Measurements from ENCODE around the gene SELENOM.

Gene SELENOM

DNA sequence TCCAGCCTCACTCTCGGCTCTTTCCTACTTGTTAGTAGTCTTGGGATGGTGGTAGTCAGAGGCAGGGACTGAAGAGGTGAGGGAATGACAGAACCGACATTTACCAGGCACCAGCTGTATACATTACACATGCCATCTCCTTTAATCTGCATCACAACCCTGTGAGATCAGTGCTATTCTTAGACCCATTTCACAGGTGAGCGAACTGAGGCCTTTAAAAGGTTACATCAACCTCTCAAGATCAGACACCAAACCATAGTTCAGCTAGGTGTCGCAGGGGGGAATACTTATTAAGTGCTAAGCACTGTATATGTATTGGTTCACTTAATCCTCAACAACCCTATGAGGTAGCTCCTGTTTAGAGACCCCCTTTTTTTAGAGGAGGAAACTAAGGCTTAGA is 27.3 kb upstream of the SELENOM start:
- Histone ChIP-seq H2AFZ (ENCODE audit: low read length, unreplicated experiment) (no peak overlapping the region), H3K79me2 (ENCODE audit: control insufficient read depth, insufficient read depth, low read length, unreplicated experiment) (no peaks in the 10 kb centered on the region), H3K4me3 (ENCODE audit: low read depth, low read length) (no peak overlapping the region), H3K36me3 (ENCODE audit: insufficient read depth, low read length) (no peaks in the 10 kb centered on the region), H3K27me3 (ENCODE audit: insufficient read depth, low read length) (peaks cover 17% of the 10 kb centered on the region), H3K4me1 (ENCODE audit: control insufficient read depth, insufficient read depth, low read length, unreplicated experiment) (no peaks in the 10 kb centered on the region), H3K27ac (ENCODE audit: low read depth, low read length) (no peak overlapping the region)

- Histone ChIP-seq H3K4me3 (ENCODE audit: low read depth, low read length) (no peak overlapping the region), H3K27ac (ENCODE audit: low read depth, low read length) (no peak overlapping the region), H2AFZ (ENCODE audit: low read length, unreplicated experiment) (no peak overlapping the region), H3K27me3 (ENCODE audit: insufficient read depth, low read length) (peaks cover 9% of the 10 kb centered on the region), H3K79me2 (ENCODE audit: control insufficient read depth, insufficient read depth, low read length, unreplicated experiment) (no peaks in the 10 kb centered on the region), H3K36me3 (ENCODE audit: insufficient read depth, low read length) (no peaks in the 10 kb centered on the region), H3K4me1 (ENCODE audit: control insufficient read depth, insufficient read depth, low read length, unreplicated experiment) (no peaks in the 10 kb centered on the region)
These were observed 26.5 kb upstream of the SELENOM start for GRCh38 chr22:31133911-31134310.

GRCh38 chr22:31130873-31131272 is 23.5 kb upstream of the SELENOM start:
- Histone ChIP-seq H3K36me3 (ENCODE audit: insufficient read depth, low read length) (no peaks in the 10 kb centered on the region), H3K27ac (ENCODE audit: low read depth, low read length) (no peak overlapping the region), H3K79me2 (ENCODE audit: control insufficient read depth, insufficient read depth, low read length, unreplicated experiment) (no peaks in the 10 kb centered on the region), H3K27me3 (ENCODE audit: insufficient read depth, low read length) (no peaks in the 10 kb centered on the region), H3K4me3 (ENCODE audit: low read depth, low read length) (no peak overlapping the region), H3K4me1 (ENCODE audit: control insufficient read depth, insufficient read depth, low read length, unreplicated experiment) (no peaks in the 10 kb centered on the region), H2AFZ (ENCODE audit: low read length, unreplicated experiment) (no peak overlapping the region)

DNA sequence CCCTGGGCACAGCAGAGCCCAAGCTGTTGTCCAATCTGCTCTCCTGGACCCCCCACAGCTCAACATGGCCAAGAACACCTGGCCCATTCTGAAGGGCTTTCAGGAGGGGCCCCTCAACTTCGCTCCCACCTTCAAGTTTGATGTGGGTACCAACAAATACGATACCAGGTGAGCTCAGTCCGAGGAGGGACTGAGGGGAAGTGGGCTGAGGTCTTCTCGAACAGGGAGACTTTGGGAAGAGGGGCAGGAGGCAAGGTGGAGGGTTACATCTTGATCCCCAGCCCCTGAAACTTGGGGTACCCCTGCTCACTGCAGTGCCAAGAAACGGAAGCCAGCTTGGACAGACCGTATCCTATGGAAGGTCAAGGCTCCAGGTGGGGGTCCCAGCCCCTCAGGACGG is 20.8 kb upstream of the SELENOM start:
- Histone ChIP-seq H3K4me1 (ENCODE audit: control insufficient read depth, insufficient read depth, low read length, unreplicated experiment) (no peaks in the 10 kb centered on the region), H3K79me2 (ENCODE audit: control insufficient read depth, insufficient read depth, low read length, unreplicated experiment) (no peaks in the 10 kb centered on the region), H2AFZ (ENCODE audit: low read length, unreplicated experiment) (no peak overlapping the region), H3K27me3 (ENCODE audit: insufficient read depth, low read length) (no peaks in the 10 kb centered on the region), H3K36me3 (ENCODE audit: insufficient read depth, low read length) (no peaks in the 10 kb centered on the region), H3K27ac (ENCODE audit: low read depth, low read length) (no peak overlapping the region), H3K4me3 (ENCODE audit: low read depth, low read length) (no peak overlapping the region)

- H2AFZ ChIP-seq (ENCODE audit: low read length, unreplicated experiment): no peak overlapping the region
- H3K36me3 ChIP-seq (ENCODE audit: insufficient read depth, low read length): no peaks in the 10 kb centered on the region
- no peaks in the 10 kb centered on the region for H3K27me3 ChIP-seq (ENCODE audit: insufficient read depth, low read length)
- H3K79me2 ChIP-seq (ENCODE audit: control insufficient read depth, insufficient read depth, low read length, unreplicated experiment): no peaks in the 10 kb centered on the region
- no peak overlapping the region for H3K4me3 ChIP-seq (ENCODE audit: low read depth, low read length)
- no peak overlapping the region for H3K27ac ChIP-seq (ENCODE audit: low read depth, low read length)
- no peaks in the 10 kb centered on the region for H3K4me1 ChIP-seq (ENCODE audit: control insufficient read depth, insufficient read depth, low read length, unreplicated experiment)
These were observed 19.9 kb upstream of the SELENOM start for GRCh38 chr22:31127181-31127772.

DNA sequence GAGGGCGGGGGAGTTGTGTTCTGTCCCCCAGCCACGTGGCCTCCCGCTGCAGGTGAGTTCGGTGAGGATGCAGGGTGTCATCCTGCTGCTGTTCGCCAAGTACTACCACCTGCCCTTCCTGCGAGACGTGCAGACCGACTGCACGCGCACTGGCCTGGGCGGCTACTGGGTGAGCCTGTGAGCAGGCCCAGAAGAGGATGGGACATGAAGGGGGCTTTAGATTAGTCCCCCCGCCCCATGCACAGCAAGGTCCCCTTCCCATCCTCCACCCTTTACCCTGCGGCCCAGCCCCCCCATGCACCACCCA is 19.5 kb upstream of the SELENOM start:
- Histone ChIP-seq H3K27ac (ENCODE audit: low read depth, low read length) (no peak overlapping the region), H2AFZ (ENCODE audit: low read length, unreplicated experiment) (no peak overlapping the region), H3K4me3 (ENCODE audit: low read depth, low read length) (no peak overlapping the region), H3K27me3 (ENCODE audit: insufficient read depth, low read length) (no peaks in the 10 kb centered on the region), H3K4me1 (ENCODE audit: control insufficient read depth, insufficient read depth, low read length, unreplicated experiment) (no peaks in the 10 kb centered on the region), H3K36me3 (ENCODE audit: insufficient read depth, low read length) (no peaks in the 10 kb centered on the region), H3K79me2 (ENCODE audit: control insufficient read depth, insufficient read depth, low read length, unreplicated experiment) (no peaks in the 10 kb centered on the region)

DNA sequence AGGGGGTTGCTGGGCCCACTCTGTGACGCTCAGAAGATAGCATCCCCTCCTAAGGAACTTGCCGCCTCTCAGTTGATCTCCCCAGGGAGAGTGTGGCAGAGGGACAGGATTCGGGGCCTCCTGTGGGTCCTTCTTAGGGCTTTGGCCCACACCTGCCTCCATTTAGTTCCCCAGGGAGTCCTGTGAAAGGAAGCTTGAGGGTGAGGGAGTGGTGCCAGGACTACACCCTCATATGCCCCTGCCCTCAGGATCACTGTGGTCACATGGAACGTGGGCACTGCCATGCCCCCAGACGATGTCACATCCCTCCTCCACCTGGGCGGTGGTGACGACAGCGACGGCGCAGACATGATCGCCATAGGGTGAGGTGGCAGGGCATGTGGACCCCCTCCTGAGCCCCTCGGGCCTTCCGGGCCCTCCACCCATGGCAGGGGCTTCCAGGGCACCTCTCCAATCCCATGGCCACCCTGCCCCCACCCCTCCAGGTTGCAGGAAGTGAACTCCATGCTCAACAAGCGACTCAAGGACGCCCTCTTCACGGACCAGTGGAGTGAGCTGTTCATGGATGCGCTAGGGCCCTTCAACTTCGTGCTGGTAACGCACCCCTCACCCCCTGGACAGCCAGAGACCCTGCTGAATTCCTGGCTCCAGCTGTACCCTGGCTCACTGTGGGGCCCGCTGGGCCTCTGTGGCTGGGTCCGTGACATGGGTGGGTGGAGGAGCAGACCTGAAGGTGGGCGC is 18.9 kb upstream of the SELENOM start:
- Histone ChIP-seq H3K4me1 (ENCODE audit: control insufficient read depth, insufficient read depth, low read length, unreplicated experiment) (no peaks in the 10 kb centered on the region), H3K27ac (ENCODE audit: low read depth, low read length) (no peak overlapping the region), H3K79me2 (ENCODE audit: control insufficient read depth, insufficient read depth, low read length, unreplicated experiment) (no peaks in the 10 kb centered on the region), H2AFZ (ENCODE audit: low read length, unreplicated experiment) (no peak overlapping the region), H3K27me3 (ENCODE audit: insufficient read depth, low read length) (no peaks in the 10 kb centered on the region), H3K36me3 (ENCODE audit: insufficient read depth, low read length) (no peaks in the 10 kb centered on the region), H3K4me3 (ENCODE audit: low read depth, low read length) (no peak overlapping the region)

GRCh38 chr22:31125521-31126117 is 18.3 kb upstream of the SELENOM start:
- Histone ChIP-seq H3K4me1 (ENCODE audit: control insufficient read depth, insufficient read depth, low read length, unreplicated experiment) (no peaks in the 10 kb centered on the region), H3K79me2 (ENCODE audit: control insufficient read depth, insufficient read depth, low read length, unreplicated experiment) (no peaks in the 10 kb centered on the region), H2AFZ (ENCODE audit: low read length, unreplicated experiment) (no peak overlapping the region), H3K4me3 (ENCODE audit: low read depth, low read length) (no peak overlapping the region), H3K27ac (ENCODE audit: low read depth, low read length) (no peak overlapping the region), H3K27me3 (ENCODE audit: insufficient read depth, low read length) (no peaks in the 10 kb centered on the region), H3K36me3 (ENCODE audit: insufficient read depth, low read length) (no peaks in the 10 kb centered on the region)

DNA sequence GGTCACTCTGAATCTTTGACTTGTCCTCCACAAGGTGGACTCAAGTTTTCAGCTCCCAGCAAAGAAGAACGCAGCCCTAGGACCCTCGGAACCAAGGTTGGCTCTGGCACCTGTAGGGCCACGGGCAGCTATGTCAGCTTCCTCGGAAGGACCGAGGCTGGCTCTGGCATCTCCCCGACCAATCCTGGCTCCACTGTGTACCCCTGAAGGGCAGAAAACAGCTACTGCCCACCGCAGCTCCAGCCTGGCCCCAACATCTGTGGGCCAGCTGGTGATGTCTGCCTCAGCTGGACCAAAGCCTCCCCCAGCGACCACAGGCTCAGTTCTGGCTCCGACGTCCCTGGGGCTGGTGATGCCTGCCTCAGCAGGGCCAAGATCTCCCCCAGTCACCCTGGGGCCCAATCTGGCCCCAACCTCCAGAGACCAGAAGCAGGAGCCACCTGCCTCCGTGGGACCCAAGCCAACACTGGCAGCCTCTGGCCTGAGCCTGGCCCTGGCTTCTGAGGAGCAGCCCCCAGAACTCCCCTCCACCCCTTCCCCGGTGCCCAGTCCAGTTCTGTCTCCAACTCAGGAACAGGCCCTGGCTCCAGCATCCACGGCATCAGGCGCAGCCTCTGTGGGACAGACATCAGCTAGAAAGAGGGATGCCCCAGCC is 17.6 kb upstream of the SELENOM start:
- Histone ChIP-seq H2AFZ (ENCODE audit: low read length, unreplicated experiment) (no peak overlapping the region), H3K27me3 (ENCODE audit: insufficient read depth, low read length) (no peaks in the 10 kb centered on the region), H3K4me3 (ENCODE audit: low read depth, low read length) (no peak overlapping the region), H3K27ac (ENCODE audit: low read depth, low read length) (no peak overlapping the region), H3K36me3 (ENCODE audit: insufficient read depth, low read length) (no peaks in the 10 kb centered on the region), H3K79me2 (ENCODE audit: control insufficient read depth, insufficient read depth, low read length, unreplicated experiment) (no peaks in the 10 kb centered on the region), H3K4me1 (ENCODE audit: control insufficient read depth, insufficient read depth, low read length, unreplicated experiment) (no peaks in the 10 kb centered on the region)

DNA sequence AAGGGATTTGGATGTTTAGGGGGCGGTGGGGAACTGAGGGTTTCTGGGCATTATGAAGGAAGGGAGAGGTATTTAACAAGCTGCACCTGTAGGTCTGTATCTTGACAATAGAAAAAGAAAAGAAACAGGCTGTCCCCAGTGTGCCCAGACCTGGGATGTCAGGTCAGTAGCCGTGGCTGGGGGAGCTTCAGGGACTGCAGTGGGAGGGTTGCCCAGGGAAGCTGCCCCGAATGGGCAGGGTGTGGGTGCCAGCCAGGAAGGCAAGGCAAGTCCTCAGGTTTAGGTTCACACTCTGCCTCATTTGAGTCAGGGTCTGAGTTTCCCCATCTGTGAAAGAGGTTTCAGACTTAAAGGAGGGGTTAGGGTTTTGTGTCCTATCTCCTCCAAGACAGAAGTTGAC is 16.9 kb upstream of the SELENOM start:
- no peak overlapping the region for H3K4me3 ChIP-seq (ENCODE audit: low read depth, low read length)
- no peak overlapping the region for H2AFZ ChIP-seq (ENCODE audit: low read length, unreplicated experiment)
- no peaks in the 10 kb centered on the region for H3K27me3 ChIP-seq (ENCODE audit: insufficient read depth, low read length)
- no peaks in the 10 kb centered on the region for H3K79me2 ChIP-seq (ENCODE audit: control insufficient read depth, insufficient read depth, low read length, unreplicated experiment)
- no peaks in the 10 kb centered on the region for H3K36me3 ChIP-seq (ENCODE audit: insufficient read depth, low read length)
- no peak overlapping the region for H3K27ac ChIP-seq (ENCODE audit: low read depth, low read length)
- H3K4me1 ChIP-seq (ENCODE audit: control insufficient read depth, insufficient read depth, low read length, unreplicated experiment): no peaks in the 10 kb centered on the region

- no peaks in the 10 kb centered on the region for H3K36me3 ChIP-seq (ENCODE audit: insufficient read depth, low read length)
- H3K27ac ChIP-seq (ENCODE audit: low read depth, low read length): no peak overlapping the region
- H3K4me1 ChIP-seq (ENCODE audit: control insufficient read depth, insufficient read depth, low read length, unreplicated experiment): no peaks in the 10 kb centered on the region
- no peaks in the 10 kb centered on the region for H3K79me2 ChIP-seq (ENCODE audit: control insufficient read depth, insufficient read depth, low read length, unreplicated experiment)
- no peaks in the 10 kb centered on the region for H3K27me3 ChIP-seq (ENCODE audit: insufficient read depth, low read length)
- H2AFZ ChIP-seq (ENCODE audit: low read length, unreplicated experiment): no peak overlapping the region
- H3K4me3 ChIP-seq (ENCODE audit: low read depth, low read length): peak overlapping the region; percentile 49; the same call in 1 of the 2 replicates
These were observed 15.9 kb upstream of the SELENOM start for GRCh38 chr22:31123292-31123602.
